Esophagus squamous epithelium (tissue), 4 donors: ENCODE measurements around the gene DYNLT3.

Experiments used
- POLR2A ChIP-seq, 4 donors: fragments of 450-650 bp; IDR thresholded peaks; one replicate each; pipeline ENCODE4 v1.6.1; 2017; ENCODE audit warnings: antibody characterized with exemption in 4 of 4, mild to moderate bottlenecking in 4 of 4, moderate library complexity in 3 of 4
- TF ChIP-seq, protein P1 (sequence below), 6 experiments: fragments of 450-650 bp in 4 of 6; fragments of 200-600 bp in 2 of 6; sonication (generic) in 2 of 6; IDR thresholded peaks; one replicate each; pipeline ENCODE4 v1.5.1; 2016 to 2019; ENCODE audit warnings: antibody characterized with exemption in 6 of 6, mild to moderate bottlenecking in 4 of 6, moderate library complexity in 4 of 6

- TF ChIP-seq POLR2A (IDR thresholded peaks at IDR 0.05) = no peak
- TF ChIP-seq, protein P1, sequence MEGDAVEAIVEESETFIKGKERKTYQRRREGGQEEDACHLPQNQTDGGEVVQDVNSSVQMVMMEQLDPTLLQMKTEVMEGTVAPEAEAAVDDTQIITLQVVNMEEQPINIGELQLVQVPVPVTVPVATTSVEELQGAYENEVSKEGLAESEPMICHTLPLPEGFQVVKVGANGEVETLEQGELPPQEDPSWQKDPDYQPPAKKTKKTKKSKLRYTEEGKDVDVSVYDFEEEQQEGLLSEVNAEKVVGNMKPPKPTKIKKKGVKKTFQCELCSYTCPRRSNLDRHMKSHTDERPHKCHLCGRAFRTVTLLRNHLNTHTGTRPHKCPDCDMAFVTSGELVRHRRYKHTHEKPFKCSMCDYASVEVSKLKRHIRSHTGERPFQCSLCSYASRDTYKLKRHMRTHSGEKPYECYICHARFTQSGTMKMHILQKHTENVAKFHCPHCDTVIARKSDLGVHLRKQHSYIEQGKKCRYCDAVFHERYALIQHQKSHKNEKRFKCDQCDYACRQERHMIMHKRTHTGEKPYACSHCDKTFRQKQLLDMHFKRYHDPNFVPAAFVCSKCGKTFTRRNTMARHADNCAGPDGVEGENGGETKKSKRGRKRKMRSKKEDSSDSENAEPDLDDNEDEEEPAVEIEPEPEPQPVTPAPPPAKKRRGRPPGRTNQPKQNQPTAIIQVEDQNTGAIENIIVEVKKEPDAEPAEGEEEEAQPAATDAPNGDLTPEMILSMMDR (IDR thresholded peaks at IDR 0.05) = no peak
These were observed 46.7 kb downstream of the DYNLT3 start for GRCh38 chrX:37800717-37801116.
